Right renal pelvis (tissue), 4 donors: ENCODE results near the gene WDR81. TPM values are rescaled to one million over a fixed set of nuclear protein-coding genes. Genes with fewer than 3 reads are reported as not detected.
"Not testable (repeated sequence)": the region's sequence is repeated elsewhere in the genome, so short reads cannot be mapped to it uniquely, and the experiment has no call there.

Source experiments
- DNase-seq, 4 donors: peaks; one replicate each; pipeline ENCODE4 v3.0.0-alpha.2; 2013; ENCODE audit warnings: low read depth in 4 of 4, low spot score in 3 of 4, missing footprints in 1 of 4
- polyA plus RNA-seq, 4 donors: library from polyadenylated mRNA; unstranded; fragments of 120-200 nt; gene quantifications; one replicate each; pipeline ENCODE4 v1.2.1, GENCODE V29; 2013; ENCODE audit not compliant: insufficient read length in 4 of 4

Gene WDR81
- polyA plus RNA-seq, 4 donors: 13.5 to 22.2 (median 15.4) TPM

- DNase-seq: no peak
These were observed 28.1 kb downstream of the WDR81 start for GRCh38 chr17:1752425-1753262.

GRCh38 chr17:1753767-1754429, 29.4 kb downstream of the WDR81 start:
- no peak for DNase-seq

- DNase-seq: no peak
These were observed 30.1 kb downstream of the WDR81 start for GRCh38 chr17:1754430-1755112.

- DNase-seq: no peak
These were observed 30.8 kb downstream of the WDR81 start for GRCh38 chr17:1755252-1755826.

- DNase-seq: no peak
These were observed 31.3 kb downstream of the WDR81 start for GRCh38 chr17:1755827-1756262.

- DNase-seq: no peak
These were observed 34.3 kb downstream of the WDR81 start for GRCh38 chr17:1758807-1759206.

GRCh38 chr17:1759529-1759928, 35.0 kb downstream of the WDR81 start:
- DNase-seq: no peak

GRCh38 chr17:1762233-1762900, 37.9 kb downstream of the WDR81 start:
- no peak for DNase-seq

GRCh38 chr17:1762901-1763898, 38.7 kb downstream of the WDR81 start:
- no peak for DNase-seq

- no peak for DNase-seq
These were observed 39.8 kb downstream of the WDR81 start for GRCh38 chr17:1764284-1764683.

GRCh38 chr17:1764705-1765104, 40.2 kb downstream of the WDR81 start:
- not testable (repeated sequence) for DNase-seq

- no peak for DNase-seq
These were observed 41.1 kb downstream of the WDR81 start for GRCh38 chr17:1765576-1765975.

- no peak for DNase-seq
These were observed 42.1 kb downstream of the WDR81 start for GRCh38 chr17:1766382-1767135.

- DNase-seq: no peak
These were observed 42.9 kb downstream of the WDR81 start for GRCh38 chr17:1767358-1767757.

GRCh38 chr17:1769822-1770477, 45.4 kb downstream of the WDR81 start:
- no peak for DNase-seq

- not testable (repeated sequence) for DNase-seq
These were observed 48.6 kb downstream of the WDR81 start for GRCh38 chr17:1773000-1773695.

- no peak for DNase-seq
These were observed 49.2 kb downstream of the WDR81 start for GRCh38 chr17:1773696-1774181.
